HG02870 (cell line): ENCODE data around the gene FBL.
"Not testable (repeated sequence)": the region's sequence is repeated elsewhere in the genome, so short reads cannot be mapped to it uniquely, and the experiment has no call there.

Experiments
- ATAC-seq: cut with Tn5 transposase; IDR thresholded peaks from one replicate; pipeline ENCODE4 v1.9.1; 2021; ENCODE audit warnings: mild to moderate bottlenecking, moderate library complexity; ENCODE audit not compliant: unreplicated experiment

The FBL gene

GRCh38 chr19:39877488-39877887 lies 31.3 kb upstream of the FBL start:
- ATAC-seq = not testable (repeated sequence)

- ATAC-seq = not testable (repeated sequence)
Measured at GRCh38 chr19:39876486-39876885, 30.3 kb upstream of the FBL start.

- not testable (repeated sequence) for ATAC-seq
Measured at GRCh38 chr19:39875401-39875864, 29.3 kb upstream of the FBL start.

GRCh38 chr19:39874404-39874803 lies 28.2 kb upstream of the FBL start:
- ATAC-seq = no peak

- ATAC-seq = no peak
Measured at GRCh38 chr19:39873385-39873784, 27.2 kb upstream of the FBL start.

- ATAC-seq = no peak
Measured at GRCh38 chr19:39871886-39872866, 26.0 kb upstream of the FBL start.

- ATAC-seq = no peak
Measured at GRCh38 chr19:39871362-39871761, 25.2 kb upstream of the FBL start.

GRCh38 chr19:39870171-39870971 lies 24.2 kb upstream of the FBL start:
- ATAC-seq = no peak

- ATAC-seq = no peak
Measured at GRCh38 chr19:39867952-39868351, 21.8 kb upstream of the FBL start.

GRCh38 chr19:39867133-39867532 lies 21.0 kb upstream of the FBL start:
- ATAC-seq = no peak

GRCh38 chr19:39865953-39866352 lies 19.8 kb upstream of the FBL start:
- no peak for ATAC-seq

- no peak for ATAC-seq
Measured at GRCh38 chr19:39865186-39865585, 19.0 kb upstream of the FBL start.

- no peak for ATAC-seq
Measured at GRCh38 chr19:39864118-39864517, 17.9 kb upstream of the FBL start.

- no peak for ATAC-seq
Measured at GRCh38 chr19:39858541-39858940, 12.4 kb upstream of the FBL start.

- ATAC-seq = no peak
Measured at GRCh38 chr19:39852882-39853281, 6.7 kb upstream of the FBL start.

- no peak for ATAC-seq
Measured at GRCh38 chr19:39850892-39851291, 4.7 kb upstream of the FBL start.

GRCh38 chr19:39848392-39848791 lies 2.2 kb upstream of the FBL start:
- ATAC-seq = no peak

- ATAC-seq = no peak
Measured at GRCh38 chr19:39847525-39847924, 1.3 kb upstream of the FBL start.

- no peak for ATAC-seq
Measured at GRCh38 chr19:39846678-39847486, 703 bp upstream of the FBL start.

GRCh38 chr19:39845584-39845932 lies 621 bp downstream of the FBL start:
- ATAC-seq = no peak

GRCh38 chr19:39845172-39845571 lies 1.0 kb downstream of the FBL start:
- ATAC-seq = no peak
